SK-N-SH (cell line): ENCODE measurements around the gene CAPRIN2. TPM values are rescaled to one million over a fixed set of nuclear protein-coding genes. Genes with fewer than 3 reads are reported as not detected.

ENCODE experiments used
- CTCF ChIA-PET: fragments of 300-600, 350-600 bp; formaldehyde crosslinking; extraction: SDS; loops from one replicate; lab custom pipeline; 2021; lab: Yijun Ruan, JAX
- POLR2A ChIA-PET: fragments of 350-600 bp; sonication (Branson Sonifier 250); formaldehyde crosslinking; extraction: SDS; loops from one replicate; lab custom pipeline; 2020; ENCODE audit warnings: antibody characterized with exemption, inconsistent platforms; lab: Yijun Ruan, JAX
- DNase-seq: peaks from one replicate; pipeline ENCODE4 v3.0.0; 2012
- H2AFZ ChIP-seq: fragments of 200-600 bp; sonication (generic); 2 replicates; pipeline ENCODE4 v1.8.1; 2016; ENCODE audit warnings: antibody characterized with exemption, mild to moderate bottlenecking, low read depth
- H3F3A ChIP-seq: fragments of 200-600 bp; sonication (generic); replicated peaks from 2 replicates; pipeline ENCODE3; 2016; ENCODE audit warnings: antibody characterized with exemption, mild to moderate bottlenecking; ENCODE audit not compliant: insufficient read depth
- H3K27ac ChIP-seq, 2 experiments: fragments of 200-500 bp in 1 of 2; fragments of 200-600 bp in 1 of 2; sonication (Bioruptor generic) in 1 of 2; sonication (generic), shearing (Covaris generic) in 1 of 2; 2 replicates each; pipeline versions ENCODE4 v1.5.1 to v1.6.1; 2014 to 2016; ENCODE audit warnings: low read depth in 2 of 2, inconsistent platforms in 1 of 2, low read length in 1 of 2, mild to moderate bottlenecking in 1 of 2, mixed read lengths in 1 of 2
- H3K27me3 ChIP-seq: fragments of 200-600 bp; sonication (generic), shearing (Covaris generic); 2 replicates; pipeline ENCODE4 v1.6.1; 2016; ENCODE audit warnings: mixed run types; ENCODE audit not compliant: insufficient read depth
- H3K36me3 ChIP-seq, 2 experiments: fragments of 200-500 bp in 1 of 2; fragments of 200-600 bp in 1 of 2; sonication (Bioruptor generic) in 1 of 2; sonication (generic) in 1 of 2; replicated peaks in 1 of 2; 2 replicates each; pipeline versions ENCODE3 to v1.5.1; 2014 to 2016; ENCODE audit warnings: low read length in 1 of 2, mild to moderate bottlenecking in 1 of 2; ENCODE audit not compliant: insufficient read depth in 2 of 2, control insufficient read depth in 1 of 2
- H3K4me1 ChIP-seq, 2 experiments: fragments of 200-500 bp in 1 of 2; fragments of 200-600 bp in 1 of 2; sonication (Bioruptor generic) in 1 of 2; sonication (generic), shearing (Covaris generic) in 1 of 2; 2 replicates each; pipeline versions ENCODE4 v1.5.1 to v1.6.1; 2014 to 2016; ENCODE audit warnings: low read depth in 1 of 2, low read length in 1 of 2, mixed run types in 1 of 2; ENCODE audit not compliant: insufficient read depth in 2 of 2, control insufficient read depth in 1 of 2
- H3K4me2 ChIP-seq: fragments of 200-600 bp; sonication (generic), shearing (Covaris generic); 2 replicates; pipeline ENCODE4 v1.6.1; 2017; ENCODE audit warnings: mixed run types
- H3K4me3 ChIP-seq, 2 experiments: fragments of 200-500 bp in 1 of 2; fragments of 200-600 bp in 1 of 2; sonication (Bioruptor generic) in 1 of 2; sonication (generic), shearing (Covaris generic) in 1 of 2; 2 replicates each; pipeline versions ENCODE4 v1.5.1 to v1.8.1; 2014 to 2016; ENCODE audit warnings: low read depth in 2 of 2, inconsistent platforms in 1 of 2, low read length in 1 of 2, mild to moderate bottlenecking in 1 of 2, mixed read lengths in 1 of 2, moderate library complexity in 1 of 2
- H3K79me2 ChIP-seq: fragments of 200-600 bp; sonication (generic); 2 replicates; pipeline ENCODE4 v1.8.1; 2017; ENCODE audit warnings: mild to moderate bottlenecking; ENCODE audit not compliant: insufficient read depth
- H3K9ac ChIP-seq: fragments of 200-600 bp; sonication (generic); 2 replicates; pipeline ENCODE4 v1.6.1; 2017; ENCODE audit warnings: mixed run types
- H3K9me2 ChIP-seq: fragments of 200-600 bp; sonication (generic); 2 replicates; pipeline ENCODE4 v1.6.1; 2017; ENCODE audit warnings: mixed run types
- H3K9me3 ChIP-seq: fragments of 200-600 bp; sonication (generic); 2 replicates; pipeline ENCODE4 v1.6.1; 2017; ENCODE audit warnings: mixed run types, mild to moderate bottlenecking, moderate library complexity
- H4K20me1 ChIP-seq: fragments of 200-600 bp; sonication (generic); 2 replicates; pipeline ENCODE4 v1.6.1; 2017; ENCODE audit warnings: mild to moderate bottlenecking, mixed run types; ENCODE audit not compliant: insufficient read depth
- CHD2 ChIP-seq: fragments of 150-350 bp; IDR thresholded peaks from 2 replicates; pipeline ENCODE4 v1.6.1; 2018; ENCODE audit warnings: low read length; ENCODE audit not compliant: partially characterized antibody
- CTCF ChIP-seq: fragments of 200-600 bp; sonication (generic); IDR thresholded peaks from 2 replicates; pipeline ENCODE4 v1.6.1; 2017; ENCODE audit warnings: antibody characterized with exemption, mild to moderate bottlenecking, moderate library complexity
- ELF1 ChIP-seq: IDR thresholded peaks from 2 replicates; pipeline ENCODE4 v1.4.0; 2012
- GABPA ChIP-seq: IDR thresholded peaks from 2 replicates; pipeline ENCODE4 v1.4.0; 2012; ENCODE audit warnings: low read depth, mild to moderate bottlenecking
- IRF3 ChIP-seq: fragments of 150-350 bp; IDR thresholded peaks from 2 replicates; pipeline ENCODE4 v1.6.1; 2016; ENCODE audit warnings: mild to moderate bottlenecking, low read depth, low read length
- MEF2A ChIP-seq: IDR thresholded peaks from 2 replicates; pipeline ENCODE4 v1.4.0; 2012; ENCODE audit warnings: low read depth, borderline replicate concordance
- MXI1 ChIP-seq: IDR thresholded peaks from 2 replicates; pipeline ENCODE4 v1.6.1; 2012; ENCODE audit warnings: mild to moderate bottlenecking, low read depth, low read length, improper control_type of control experiment
- NFIC ChIP-seq: IDR thresholded peaks from 2 replicates; pipeline ENCODE4 v1.4.0; 2012; ENCODE audit warnings: borderline replicate concordance
- SMC3 ChIP-seq: IDR thresholded peaks from 2 replicates; pipeline ENCODE4 v1.6.1; 2012; ENCODE audit warnings: low read depth, low read length, improper control_type of control experiment
- TCF12 ChIP-seq: IDR thresholded peaks from 2 replicates; pipeline ENCODE4 v1.4.0; 2012
- TEAD4 ChIP-seq: IDR thresholded peaks from 2 replicates; pipeline ENCODE4 v1.4.0; 2012; ENCODE audit warnings: mild to moderate bottlenecking, borderline replicate concordance; ENCODE audit not compliant: insufficient read depth
- USF1 ChIP-seq: IDR thresholded peaks from 2 replicates; pipeline ENCODE4 v1.4.0; 2012; ENCODE audit warnings: low read depth, borderline replicate concordance
- YY1 ChIP-seq: IDR thresholded peaks from 2 replicates; pipeline ENCODE4 v1.4.0; 2012; ENCODE audit warnings: low read depth, mild to moderate bottlenecking
- WGBS: methylation state at CpG from one replicate; pipeline ENCODE4 v1.1.6; 2017; ENCODE audit warnings: low lambda C conversion rate; 5-methylcytosine and 5-hydroxymethylcytosine counted together
- polyA plus RNA-seq, 3 experiments: library from polyadenylated mRNA; depleted of rRNA; stranded (reverse); fragments of >200 nt; gene quantifications; 2 replicates each; pipeline ENCODE4 v1.2.3, GENCODE V29; 2012

CAPRIN2 gene
- polyA plus RNA-seq, 1 of the 3 experiments (the other 2 are of a cell fraction): 21.4 TPM

- no peak for TF ChIP-seq TEAD4
- no peak for TF ChIP-seq TCF12
- TF ChIP-seq GABPA: no peak
Measured at GRCh38 chr12:30755395-30755762, 628 bp upstream of the CAPRIN2 start (continued).

GRCh38 chr12:30754383-30754749 is 385 bp downstream of the CAPRIN2 start:
- H2AFZ ChIP-seq: peak overlapping the region; percentile 16; the same call in 1 of the 2 replicates
- no peaks in the 10 kb centered on the region for H3K27me3 ChIP-seq
- 3% methylated on average over 7 of the region's 40 CpGs for WGBS
- POLR2A ChIA-PET: interaction anchor here (1.2 to 1.7 kb wide), 2 partner anchors 10 to 59 kb away, joined by 4 to 5 read pairs; partner anchors contain the start of gene IPO8
- no peak for DNase-seq
- H3K9me2 ChIP-seq: no peaks in the 10 kb centered on the region
- TF ChIP-seq IRF3: no peak
- no peak for TF ChIP-seq MEF2A
- no peak for TF ChIP-seq YY1
- TF ChIP-seq NFIC: no peak
- TF ChIP-seq ELF1: no peak
- TF ChIP-seq SMC3: no peak
- no peak for TF ChIP-seq USF1
- no peak for TF ChIP-seq MXI1
- TF ChIP-seq CTCF: no peak
- no peak for TF ChIP-seq CHD2
- CTCF ChIA-PET: interaction anchor here (0.8 to 2.9 kb wide), 12 partner anchors 10 to 89 kb away, joined by 3 to 23 read pairs (median 4); partner anchors contain the start of gene IPO8
- peaks cover 25% of the 10 kb centered on the region for H4K20me1 ChIP-seq
- peak overlapping the region; percentile 77 for H3K9ac ChIP-seq
- H3K27ac ChIP-seq: peak overlapping the region; percentile 49 to 87; a peak in 3 of 4 replicates
- peak overlapping the region; percentile 88 for H3K4me2 ChIP-seq
- peaks cover 51% of the 10 kb centered on the region for H3K79me2 ChIP-seq
- no peaks in the 10 kb centered on the region for H3K9me3 ChIP-seq
- peak overlapping the region; percentile 74 to 93 for H3K4me3 ChIP-seq
- H3F3A ChIP-seq: no peaks in the 10 kb centered on the region
- H3K36me3 ChIP-seq: peaks cover 12 to 17% of the 10 kb centered on the region in 2 experiments
- H3K4me1 ChIP-seq: peaks cover 3 to 14% of the 10 kb centered on the region in 2 experiments; a peak in 2 of 4 replicates
